Epithelial cell of proximal tubule (primary cell): ENCODE data around the gene ISCU. TPM values are rescaled to one million over a fixed set of nuclear protein-coding genes. Genes with fewer than 3 reads are reported as not detected.
"Not testable (repeated sequence)": the region's sequence is repeated elsewhere in the genome, so short reads cannot be mapped to it uniquely, and the experiment has no call there.

ENCODE experiments used
- DNase-seq: peaks from one replicate; pipeline ENCODE4 v3.0.0-alpha.2; 2011; ENCODE audit warnings: low read depth
- H3K4me3 ChIP-seq: 2 replicates; pipeline ENCODE4 v1.5.1; 2011; ENCODE audit warnings: low read depth, mild to moderate bottlenecking, low read length
- total RNA-seq: library from RNA; depleted of rRNA; stranded (reverse); fragments of >200 nt; gene quantifications from 2 replicates; pipeline ENCODE4 v1.2.3, GENCODE V29; 2015
- TF ChIP-seq, protein P1 (sequence below): conservative IDR thresholded peaks from 2 replicates; pipeline ENCODE4 v1.5.1; 2012; ENCODE audit warnings: low read depth, mild to moderate bottlenecking, low read length

Gene ISCU
- total RNA-seq, 1 donor from 2014 or later: 128 TPM

DNA sequence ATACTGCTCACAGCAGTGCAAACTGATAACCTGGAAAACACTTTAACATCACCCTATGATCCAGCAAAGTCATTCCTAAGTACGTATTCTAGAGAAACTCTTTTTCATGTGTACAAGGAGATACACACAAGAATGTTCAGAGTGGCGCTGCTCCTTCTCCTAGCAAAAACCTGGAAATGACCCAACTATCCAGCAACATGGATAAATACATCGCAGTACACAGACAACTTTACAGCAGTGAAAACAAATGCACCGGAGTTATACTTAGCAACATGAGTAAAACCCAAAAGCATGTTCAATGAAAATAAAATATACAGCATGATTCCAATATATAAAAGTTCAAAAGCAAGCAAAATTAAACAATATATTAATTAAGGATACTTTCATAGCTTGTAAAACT lies 20.1 kb upstream of the ISCU start:
- TF ChIP-seq, protein P1, sequence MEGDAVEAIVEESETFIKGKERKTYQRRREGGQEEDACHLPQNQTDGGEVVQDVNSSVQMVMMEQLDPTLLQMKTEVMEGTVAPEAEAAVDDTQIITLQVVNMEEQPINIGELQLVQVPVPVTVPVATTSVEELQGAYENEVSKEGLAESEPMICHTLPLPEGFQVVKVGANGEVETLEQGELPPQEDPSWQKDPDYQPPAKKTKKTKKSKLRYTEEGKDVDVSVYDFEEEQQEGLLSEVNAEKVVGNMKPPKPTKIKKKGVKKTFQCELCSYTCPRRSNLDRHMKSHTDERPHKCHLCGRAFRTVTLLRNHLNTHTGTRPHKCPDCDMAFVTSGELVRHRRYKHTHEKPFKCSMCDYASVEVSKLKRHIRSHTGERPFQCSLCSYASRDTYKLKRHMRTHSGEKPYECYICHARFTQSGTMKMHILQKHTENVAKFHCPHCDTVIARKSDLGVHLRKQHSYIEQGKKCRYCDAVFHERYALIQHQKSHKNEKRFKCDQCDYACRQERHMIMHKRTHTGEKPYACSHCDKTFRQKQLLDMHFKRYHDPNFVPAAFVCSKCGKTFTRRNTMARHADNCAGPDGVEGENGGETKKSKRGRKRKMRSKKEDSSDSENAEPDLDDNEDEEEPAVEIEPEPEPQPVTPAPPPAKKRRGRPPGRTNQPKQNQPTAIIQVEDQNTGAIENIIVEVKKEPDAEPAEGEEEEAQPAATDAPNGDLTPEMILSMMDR: no peak
- DNase-seq: no peak
- H3K4me3 ChIP-seq: no peak overlapping the region

DNA sequence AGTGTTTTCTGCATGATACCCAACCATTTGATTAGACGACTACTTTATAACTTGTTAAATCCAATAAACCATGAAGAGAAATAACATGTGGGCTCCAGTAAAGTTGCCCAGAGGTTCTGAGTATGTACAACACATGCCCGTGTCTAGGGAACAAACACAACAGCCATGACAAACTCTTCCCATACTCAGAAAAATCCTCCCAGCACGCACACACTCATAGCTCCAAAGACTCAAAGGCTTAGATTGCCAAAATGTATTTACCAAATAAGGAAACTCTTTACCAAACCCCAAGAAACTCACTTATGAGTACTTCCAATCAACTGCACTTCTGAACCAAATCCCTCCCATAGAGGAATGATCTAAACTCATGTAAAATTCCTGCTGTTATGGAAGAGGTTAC lies 18.7 kb upstream of the ISCU start:
- TF ChIP-seq, protein P1: no peak
- no peak overlapping the region for H3K4me3 ChIP-seq

DNA sequence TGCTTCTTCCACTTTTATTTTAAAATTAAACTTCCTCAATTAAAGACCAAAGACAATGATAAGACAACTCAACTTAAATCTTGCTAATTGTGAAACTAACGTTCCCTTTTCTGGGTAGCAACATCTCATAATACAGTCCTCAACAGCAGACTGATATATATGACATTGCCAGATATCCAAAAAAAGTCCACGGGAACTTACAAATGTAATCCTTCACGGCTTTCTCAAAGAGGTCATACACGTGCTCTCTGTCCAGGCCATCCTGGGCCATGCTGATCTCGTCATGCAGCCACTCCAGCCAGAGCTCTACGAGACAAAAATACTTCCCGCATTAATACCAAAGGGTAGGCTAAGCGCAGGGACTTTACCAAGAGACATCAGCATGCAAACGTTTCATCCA lies 14.7 kb upstream of the ISCU start:
- TF ChIP-seq, protein P1: no peak
- DNase-seq: no peak
- H3K4me3 ChIP-seq: no peak overlapping the region

More for the DNA sequence above, 18.7 kb upstream of the ISCU start:
- no peak for DNase-seq

DNA sequence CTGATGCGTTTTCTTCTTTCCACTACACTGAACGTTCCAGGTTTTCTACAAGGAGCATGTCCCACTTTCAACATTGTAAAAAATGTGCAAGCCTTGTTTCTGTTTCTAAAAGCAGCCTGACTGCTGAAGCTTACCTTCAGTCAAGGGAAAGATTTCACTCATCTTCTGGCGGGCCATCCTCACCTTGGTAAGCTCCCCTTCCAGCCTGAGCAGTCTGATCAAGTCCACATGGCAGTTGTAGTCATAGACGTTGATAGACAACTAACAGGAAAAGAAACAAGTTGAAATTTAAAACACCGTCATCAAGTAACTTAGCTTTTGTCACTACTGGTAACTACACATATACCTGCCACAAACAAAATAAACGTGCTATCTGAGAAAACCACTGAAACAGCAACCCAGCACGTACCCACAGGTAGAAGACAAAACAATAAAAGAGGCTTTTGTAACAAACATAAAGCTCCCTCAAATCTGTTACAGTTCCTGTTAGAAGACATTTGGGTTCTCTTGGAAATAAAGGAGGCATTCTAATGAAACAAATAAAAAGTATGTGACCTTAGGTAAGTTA lies 13.4 kb upstream of the ISCU start:
- TF ChIP-seq, protein P1: no peak
- no peak overlapping the region for H3K4me3 ChIP-seq
- no peak for DNase-seq

DNA sequence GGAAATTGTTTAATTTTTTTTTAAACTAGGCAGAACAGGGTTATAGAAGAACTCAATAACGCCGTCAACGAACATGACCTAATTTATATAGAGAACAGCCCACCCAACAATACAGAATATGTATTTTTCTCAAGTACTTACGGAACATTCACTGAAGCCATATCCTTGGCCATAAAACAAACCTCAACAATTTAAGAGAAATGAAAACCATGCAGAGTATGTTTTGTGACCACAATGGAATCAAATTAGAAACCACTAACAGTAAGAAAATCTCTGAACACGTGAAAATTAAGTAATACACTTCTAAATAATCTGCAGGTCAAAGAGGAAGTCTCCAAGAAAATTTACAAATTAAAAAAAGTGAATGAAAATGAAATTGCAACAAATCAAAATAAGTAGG lies 10.9 kb upstream of the ISCU start:
- H3K4me3 ChIP-seq: no peak overlapping the region
- DNase-seq: no peak
- TF ChIP-seq, protein P1: no peak

DNA sequence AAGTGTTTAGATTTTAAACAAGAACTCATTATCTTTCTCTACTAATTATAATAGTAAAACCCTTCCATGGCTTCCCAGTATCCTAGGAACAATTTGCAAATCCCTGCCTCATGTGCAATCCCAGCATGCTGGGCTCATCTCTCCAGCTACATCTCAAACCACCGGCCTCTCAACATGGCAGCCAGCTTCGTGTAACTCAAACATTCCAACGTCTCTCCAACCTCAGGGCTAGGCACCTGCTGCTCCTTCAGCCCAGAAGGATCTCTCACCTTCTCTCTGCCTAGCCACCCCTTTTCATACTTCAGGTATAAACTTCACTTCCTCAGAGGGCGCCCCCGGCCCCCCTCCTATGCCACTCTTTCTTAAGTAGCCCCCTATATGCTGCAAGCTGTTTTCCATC lies 8.6 kb upstream of the ISCU start:
- no peak overlapping the region for H3K4me3 ChIP-seq
- TF ChIP-seq, protein P1: no peak
- no peak for DNase-seq

DNA sequence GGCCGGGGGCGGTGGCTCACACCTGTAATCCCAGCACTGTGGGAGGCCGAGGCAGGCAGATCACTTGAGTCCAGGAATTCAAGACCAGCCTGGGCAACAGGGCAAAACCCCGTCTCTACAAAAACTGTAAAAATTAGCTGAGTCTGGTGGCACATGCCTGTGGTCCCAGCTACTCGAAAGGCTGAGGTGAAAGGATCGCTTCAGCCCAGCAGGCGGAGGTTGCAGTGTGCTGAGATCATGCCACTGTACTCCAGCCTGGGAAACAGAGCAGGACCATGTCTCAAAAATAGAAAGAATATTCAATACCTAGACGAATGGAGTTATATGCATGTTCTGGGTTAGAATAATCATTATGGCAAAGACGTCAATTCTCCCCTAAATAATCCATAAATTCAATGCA lies 7.0 kb upstream of the ISCU start:
- not testable (repeated sequence) for DNase-seq, H3K4me3 ChIP-seq
